Muscle layer of colon (tissue), 2 donors: ENCODE measurements around the gene HYAL1.
A peak's percentile ranks its signal among the peaks of the same experiment; 100 is the strongest.

ENCODE experiments used
- H3K27ac ChIP-seq: one replicate; pipeline ENCODE4 v1.7.0; 2013; ENCODE audit warnings: low read depth, mild to moderate bottlenecking, low read length, moderate library complexity
- H3K27me3 ChIP-seq, 2 donors: one replicate each; pipeline ENCODE4 v1.7.0; 2013; ENCODE audit warnings: low read length in 2 of 2, mild to moderate bottlenecking in 2 of 2; ENCODE audit not compliant: insufficient read depth in 2 of 2, control insufficient read depth in 1 of 2
- H3K36me3 ChIP-seq: one replicate; pipeline ENCODE4 v1.7.0; 2013; ENCODE audit warnings: mild to moderate bottlenecking, low read length; ENCODE audit not compliant: insufficient read depth
- H3K4me1 ChIP-seq: one replicate; pipeline ENCODE4 v1.7.0; 2013; ENCODE audit warnings: mild to moderate bottlenecking, low read length; ENCODE audit not compliant: insufficient read depth
- H3K4me3 ChIP-seq, 2 donors: one replicate each; pipeline ENCODE4 v1.7.0; 2013; ENCODE audit warnings: low read length in 2 of 2, low read depth in 1 of 2, mild to moderate bottlenecking in 1 of 2, moderate library complexity in 1 of 2
- H3K9ac ChIP-seq: one replicate; pipeline ENCODE4 v1.7.0; 2013; ENCODE audit warnings: low read length
- H3K9me3 ChIP-seq: one replicate; pipeline ENCODE4 v1.7.0; 2013; ENCODE audit warnings: mild to moderate bottlenecking, low read length
- donor health status: abdominal sarcoma.
- donor health status: Adenocarcinoma of cecum.

The HYAL1 gene

GRCh38 chr3:50303013-50303815, at the start of gene HYAL1:
TSS of gene HYAL1 (minus strand) at chr3:50303574. CDS start at chr3:50302956, 618 bp downstream.
- Histone ChIP-seq H3K36me3 (no peaks in the 10 kb centered on the region), H3K27ac (peak within 1 kb of the TSS; percentile 24), H3K9ac (no peak within 1 kb of the TSS), H3K4me3 (no peak within 1 kb of the TSS), H3K9me3 (no peaks in the 10 kb centered on the region), H3K27me3 (no peaks in the 10 kb centered on the region), H3K4me1 (peaks cover 25% of the 10 kb centered on the region)

GRCh38 chr3:50352781-50353180, 49.4 kb upstream of the HYAL1 start:
- Histone ChIP-seq H3K9me3 (no peaks in the 10 kb centered on the region), H3K27ac (no peak overlapping the region), H3K4me3 (no peak overlapping the region), H3K9ac (no peak overlapping the region), H3K36me3 (peaks cover 59% of the 10 kb centered on the region), H3K27me3 (no peaks in the 10 kb centered on the region), H3K4me1 (peaks cover 47% of the 10 kb centered on the region)

- Histone ChIP-seq H3K4me3 (peak overlapping the region; percentile 66 to 91), H3K4me1 (peaks cover 32% of the 10 kb centered on the region), H3K36me3 (peaks cover 45% of the 10 kb centered on the region), H3K9me3 (no peaks in the 10 kb centered on the region), H3K27me3 (no peaks in the 10 kb centered on the region), H3K9ac (peak overlapping the region; percentile 71), H3K27ac (peak overlapping the region; percentile 43)
Measured at GRCh38 chr3:50351323-50351697, 47.9 kb upstream of the HYAL1 start.

- no peaks in the 10 kb centered on the region for H3K9me3 ChIP-seq
- H3K27ac ChIP-seq: peak within 1 kb of the TSS; percentile 43
- H3K4me1 ChIP-seq: peaks cover 29% of the 10 kb centered on the region
- peak within 1 kb of the TSS; percentile 71 for H3K9ac ChIP-seq
- peak within 1 kb of the TSS; percentile 66 to 91 for H3K4me3 ChIP-seq
- no peaks in the 10 kb centered on the region for H3K27me3 ChIP-seq
- H3K36me3 ChIP-seq: peaks cover 39% of the 10 kb centered on the region
Measured at GRCh38 chr3:50350527-50351322, 47.4 kb upstream of the HYAL1 start, which contains the start of the genes CYB561D2 and NPRL2. TSS of gene CYB561D2 (plus strand) at chr3:50350862. CDS start at chr3:50351434, 572 bp downstream. TSS of gene NPRL2 (minus strand) at chr3:50350775. CDS start at chr3:50350652, 123 bp downstream.

- Histone ChIP-seq H3K4me1 (peaks cover 31% of the 10 kb centered on the region), H3K4me3 (peak overlapping the region; percentile 66 to 91), H3K27ac (peak overlapping the region; percentile 43), H3K9me3 (no peaks in the 10 kb centered on the region), H3K9ac (peak overlapping the region; percentile 71), H3K36me3 (peaks cover 33% of the 10 kb centered on the region), H3K27me3 (no peaks in the 10 kb centered on the region)
Measured at GRCh38 chr3:50350213-50350526, 46.8 kb upstream of the HYAL1 start.

- Histone ChIP-seq H3K36me3 (peaks cover 10% of the 10 kb centered on the region), H3K27ac (no peak overlapping the region), H3K9ac (no peak overlapping the region), H3K9me3 (no peaks in the 10 kb centered on the region), H3K4me3 (no peak overlapping the region), H3K27me3 (no peaks in the 10 kb centered on the region), H3K4me1 (peaks cover 34% of the 10 kb centered on the region)
Measured at GRCh38 chr3:50347187-50347813, 43.9 kb upstream of the HYAL1 start.

- H3K4me3 ChIP-seq: peak within 1 kb of the TSS; percentile 38 to 59
- no peaks in the 10 kb centered on the region for H3K27me3 ChIP-seq
- no peaks in the 10 kb centered on the region for H3K9me3 ChIP-seq
- H3K36me3 ChIP-seq: peaks cover 10% of the 10 kb centered on the region
- H3K9ac ChIP-seq: no peak within 1 kb of the TSS
- H3K27ac ChIP-seq: no peak within 1 kb of the TSS
- peaks cover 33% of the 10 kb centered on the region for H3K4me1 ChIP-seq
Measured at GRCh38 chr3:50345586-50346234, 42.3 kb upstream of the HYAL1 start, which contains the start of gene ZMYND10. TSS of gene ZMYND10 (minus strand) at chr3:50345732. CDS start at chr3:50345579, 153 bp downstream.

- no peaks in the 10 kb centered on the region for H3K9me3 ChIP-seq
- no peak overlapping the region for H3K9ac ChIP-seq
- peaks cover 10% of the 10 kb centered on the region for H3K36me3 ChIP-seq
- peak overlapping the region; percentile 38 to 59 for H3K4me3 ChIP-seq
- H3K27me3 ChIP-seq: no peaks in the 10 kb centered on the region
- no peak overlapping the region for H3K27ac ChIP-seq
- peaks cover 33% of the 10 kb centered on the region for H3K4me1 ChIP-seq
Measured at GRCh38 chr3:50345008-50345407, 41.6 kb upstream of the HYAL1 start.

GRCh38 chr3:50342813-50343633, 39.6 kb upstream of the HYAL1 start:
- Histone ChIP-seq H3K27ac (no peak overlapping the region), H3K4me1 (peaks cover 34% of the 10 kb centered on the region), H3K36me3 (no peaks in the 10 kb centered on the region), H3K9me3 (no peaks in the 10 kb centered on the region), H3K27me3 (no peaks in the 10 kb centered on the region), H3K9ac (no peak overlapping the region), H3K4me3 (no peak overlapping the region)

- Histone ChIP-seq H3K27me3 (no peaks in the 10 kb centered on the region), H3K27ac (no peak overlapping the region), H3K9me3 (no peaks in the 10 kb centered on the region), H3K36me3 (no peaks in the 10 kb centered on the region), H3K4me3 (no peak overlapping the region), H3K4me1 (peaks cover 36% of the 10 kb centered on the region), H3K9ac (no peak overlapping the region)
Measured at GRCh38 chr3:50341996-50342650, 38.7 kb upstream of the HYAL1 start.
